HepG2 (cell line): ENCODE data around the gene MUC4. TPM values are rescaled to one million over a fixed set of nuclear protein-coding genes. Genes with fewer than 3 reads are reported as not detected.

Experiments
- ATAC-seq: fragments of 200-7000 bp; cut with Tn5 transposase; 3 replicates; pipeline ENCODE4 v1.9.1; 2020; ENCODE audit warnings: mild to moderate bottlenecking, moderate library complexity
- BruUV-seq: library from RNA; stranded (reverse); fragments of 400-500 nt; replicated peaks from 2 replicates; lab custom pipeline; 2021; lab: Mats Ljungman, UMichigan
- CTCF ChIA-PET: fragments of 300-600 bp; formaldehyde crosslinking; extraction: SDS; loops from one replicate; lab custom pipeline; 2021; ENCODE audit warnings: low total read pairs, inconsistent platforms, low intra/inter-chr PET ratio; lab: Yijun Ruan, JAX
- POLR2A ChIA-PET: fragments of 350-600 bp; sonication (Branson Sonifier 250); formaldehyde crosslinking; loops from one replicate; lab custom pipeline; 2020; ENCODE audit warnings: antibody characterized with exemption, inconsistent platforms; lab: Yijun Ruan, JAX
- DNase-seq: peaks from one replicate; pipeline ENCODE4 v3.0.0-alpha.2; 2015; ENCODE audit warnings: low spot score
- FAIRE-seq: peaks from 3 replicates; lab custom pipeline; 2011; peaks lifted over from hg19 to GRCh38; lab: Jason Lieb, UNC
- H2AFZ ChIP-seq: one replicate; pipeline ENCODE4 v1.6.1; 2011; ENCODE audit warnings: low read length, inconsistent platforms
- H3K27ac ChIP-seq: fragments of 300-600 bp; 3 replicates; pipeline ENCODE4 v1.8.0; 2011; ENCODE audit warnings: mixed run types, mild to moderate bottlenecking, mixed read lengths, low read length, inconsistent platforms; ENCODE audit not compliant: insufficient read depth; ENCODE audit errors: extremely low read length
- H3K27me3 ChIP-seq, 2 experiments: fragments of 200-600 bp in 1 of 2; 2 replicates in 1 of 2; 3 replicates in 1 of 2; pipeline versions ENCODE4 v1.6.0 to v1.8.0; 2011; ENCODE audit warnings: low read length in 2 of 2, mild to moderate bottlenecking in 2 of 2, moderate library complexity in 2 of 2, inconsistent platforms in 1 of 2; ENCODE audit not compliant: insufficient read depth in 2 of 2, control insufficient read depth in 1 of 2
- H3K36me3 ChIP-seq, 2 experiments: fragments of 200-600 bp in 1 of 2; replicated peaks in 1 of 2; 2 replicates in 1 of 2; 3 replicates in 1 of 2; pipeline versions ENCODE4 v1.5.1 to v1.8.0; 2011; ENCODE audit warnings: low read length in 2 of 2, inconsistent platforms in 1 of 2; ENCODE audit not compliant: insufficient read depth in 2 of 2, control insufficient read depth in 1 of 2
- H3K4me1 ChIP-seq: 2 replicates; pipeline ENCODE4 v1.5.1; 2012; ENCODE audit warnings: low read length, inconsistent platforms; ENCODE audit not compliant: insufficient read depth
- H3K4me2 ChIP-seq: 2 replicates; pipeline ENCODE4 v1.6.0; 2011; ENCODE audit warnings: low read depth, low read length, inconsistent platforms
- H3K4me3 ChIP-seq, 3 experiments: fragments of 200-600 bp in 1 of 3; sonication (generic), shearing (Covaris generic) in 1 of 3; replicated peaks in 1 of 3; 2 replicates each; pipeline ENCODE4 v1.5.1; 2011 to 2016; ENCODE audit warnings: low read length in 3 of 3, inconsistent platforms in 2 of 3, low read depth in 2 of 3, mild to moderate bottlenecking in 2 of 3, control low read depth in 1 of 3, mixed read lengths in 1 of 3; ENCODE audit not compliant: insufficient read depth in 1 of 3
- H3K79me2 ChIP-seq: one replicate; pipeline ENCODE4 v1.6.1; 2011; ENCODE audit warnings: low read length, inconsistent platforms; ENCODE audit not compliant: insufficient read depth
- H3K9ac ChIP-seq: 2 replicates; pipeline ENCODE4 v1.6.0; 2011; ENCODE audit warnings: mild to moderate bottlenecking, low read depth, low read length, inconsistent platforms; ENCODE audit not compliant: insufficient read depth
- H3K9me3 ChIP-seq: 2 replicates; pipeline ENCODE4 v1.5.1; 2012; ENCODE audit warnings: mild to moderate bottlenecking, low read length
- H4K20me1 ChIP-seq: 2 replicates; pipeline ENCODE4 v1.6.0; 2011; ENCODE audit warnings: inconsistent platforms, mild to moderate bottlenecking, low read length, moderate library complexity; ENCODE audit not compliant: insufficient read depth
- CHD4 ChIP-seq: fragments of 200-600 bp; sonication (generic); IDR thresholded peaks from 2 replicates; pipeline ENCODE4 v1.7.0; 2017; ENCODE audit warnings: mild to moderate bottlenecking, low read length, borderline replicate concordance
- FOXA3 ChIP-seq: IDR thresholded peaks from 2 replicates; pipeline ENCODE4 v1.6.1; 2016; ENCODE audit warnings: missing genetic modification reagents, missing compliant biosample characterization
- HNRNPLL ChIP-seq: fragments of 200-400 bp; formaldehyde crosslinking; IDR thresholded peaks from 2 replicates; pipeline ENCODE4 v1.6.1; 2017; ENCODE audit warnings: mild to moderate bottlenecking, low read depth, low read length; ENCODE audit not compliant: poor library complexity, severe bottlenecking
- RARA ChIP-seq: IDR thresholded peaks from 2 replicates; pipeline ENCODE4 v1.6.1; 2016; ENCODE audit warnings: missing genetic modification reagents, missing compliant biosample characterization
- RBM22 ChIP-seq: fragments of 200-400 bp; formaldehyde crosslinking; optimal IDR thresholded peaks from 2 replicates; pipeline ENCODE3; 2017; ENCODE audit warnings: mild to moderate bottlenecking, low read length, moderate library complexity
- SMYD3 ChIP-seq: sonication (generic); formaldehyde crosslinking; IDR thresholded peaks from 2 replicates; pipeline ENCODE4 v1.8.1; 2023; ENCODE audit warnings: mild to moderate bottlenecking, missing genetic modification reagents
- TMF1 ChIP-seq: sonication (generic); formaldehyde crosslinking; IDR thresholded peaks from 2 replicates; pipeline ENCODE4 v1.8.1; 2022; ENCODE audit warnings: low read depth, missing genetic modification reagents
- ZBTB38 ChIP-seq: sonication (generic); formaldehyde crosslinking; IDR thresholded peaks from 2 replicates; pipeline ENCODE4 v1.5.1; 2020; ENCODE audit warnings: mild to moderate bottlenecking, missing genetic modification reagents
- ZNF276 ChIP-seq: sonication (generic); formaldehyde crosslinking; IDR thresholded peaks from 2 replicates; pipeline ENCODE4 v1.4.0; 2020; ENCODE audit warnings: mild to moderate bottlenecking, low read depth, missing genetic modification reagents
- ZNF432 ChIP-seq: sonication (generic); formaldehyde crosslinking; IDR thresholded peaks from 2 replicates; pipeline ENCODE4 v1.5.0; 2020; ENCODE audit warnings: missing genetic modification reagents, mild to moderate bottlenecking, borderline replicate concordance
- ZNF652 ChIP-seq: IDR thresholded peaks from 2 replicates; pipeline ENCODE4 v1.6.1; 2016; ENCODE audit warnings: low read depth, borderline replicate concordance
- ZNF687 ChIP-seq: sonication (generic); formaldehyde crosslinking; IDR thresholded peaks from 2 replicates; pipeline ENCODE4 v1.5.1; 2020; ENCODE audit warnings: mild to moderate bottlenecking, missing genetic modification reagents, moderate library complexity
- ZNF704 ChIP-seq: sonication (generic); formaldehyde crosslinking; IDR thresholded peaks from 2 replicates; pipeline ENCODE4 v1.8.1; 2023; ENCODE audit warnings: mild to moderate bottlenecking, inconsistent platforms, moderate library complexity, missing genetic modification reagents, borderline replicate concordance
- WGBS: methylation state at CpG from one replicate; pipeline ENCODE4 v1.1.6; 2017; ENCODE audit warnings: low lambda C conversion rate; 5-methylcytosine and 5-hydroxymethylcytosine counted together
- in situ Hi-C: cut with HindIII; loops from 2 replicates; pipeline ENCODE4 v1.10.0; 2017; ENCODE audit warnings: low pct_unique_long_range_greater_than_20kb; ENCODE audit not compliant: extremely low pct_ligation_motif_present
- intact Hi-C: fragments of 100-400 bp; cut with micrococcal nuclease; formaldehyde crosslinking; loops from one replicate; pipeline ENCODE4 v1.10.0; 2022; ENCODE audit not compliant: unreplicated experiment
- polyA plus RNA-seq, 8 experiments: library from polyadenylated mRNA; depleted of rRNA in 3 of 8; stranded (reverse) in 7 of 8; unstranded in 1 of 8; fragments of >200 nt; fragmentation: Illumina TruSeq in 4 of 8; extraction: Trizol in 4 of 8; gene quantifications; 2 replicates each; pipeline versions ENCODE4 v1.2.1 to v1.2.3, GENCODE V29; 2011 to 2016; ENCODE audit warnings: low read depth in 4 of 8, missing spikeins in 1 of 8, mixed read lengths in 1 of 8; ENCODE audit not compliant: insufficient read depth in 1 of 8
- total RNA-seq, 5 experiments: library from RNA; depleted of rRNA; stranded (reverse); fragments of >200 nt; fragmentation: Illumina TruSeq; extraction: Trizol; gene quantifications; 2 replicates each; pipeline ENCODE4 v1.2.3, GENCODE V29; 2016; ENCODE audit warnings: low read depth in 1 of 5
- TF ChIP-seq, protein P1 (sequence below): sonication (generic); formaldehyde crosslinking; IDR thresholded peaks from 2 replicates; pipeline ENCODE4 v1.4.0; 2020; ENCODE audit warnings: low read depth, mild to moderate bottlenecking, missing genetic modification reagents
- TF ChIP-seq, protein P2 (sequence below): sonication (generic); formaldehyde crosslinking; IDR thresholded peaks from 2 replicates; pipeline ENCODE4 v1.4.0; 2020; ENCODE audit warnings: mild to moderate bottlenecking, missing genetic modification reagents, borderline replicate concordance

Gene MUC4
- total and polyA plus RNA-seq, 2 of the 13 experiments (the other 11 are each of a cell fraction or from before 2014, with no cell fraction given) = not detected

- in situ Hi-C loops (no loop called here), intact Hi-C loops (no loop called here)
- 75% methylated on average over 12 of the region's 12 CpGs for WGBS
- POLR2A ChIA-PET = no interaction called here
- FAIRE-seq (no peak), ATAC-seq (peak; percentile 64), DNase-seq (no peak)
- Histone ChIP-seq H3K79me2 (no peaks in the 10 kb centered on the region), H4K20me1 (no peaks in the 10 kb centered on the region), H3K36me3 (no peaks in the 10 kb centered on the region), H2AFZ (no peak overlapping the region), H3K9ac (no peak overlapping the region), H3K4me1 (0 out of 2 replicates have a peak, but pooled peaks cover 8% of the 10 kb centered on the region), H3K4me2 (no peak overlapping the region), H3K4me3 (no peak overlapping the region), H3K27ac (no peak overlapping the region), H3K27me3 (no peaks in the 10 kb centered on the region; a peak in 3 of 5 replicates), H3K9me3 (no peaks in the 10 kb centered on the region)
- no TSS peak for BruUV-seq
- CTCF ChIA-PET = no interaction called here
- TF ChIP-seq ZNF276 (no peak), ZNF652 (CRISPR knock-in tag) (no peak), CHD4 (no peak), ZNF432 (CRISPR knock-in tag) (no peak), HNRNPLL (no peak), ZNF687 (peak; percentile 39), ZBTB38 (CRISPR knock-in tag) (peak; percentile 46; the same call in 1 of the 2 replicates), TMF1 (CRISPR knock-in tag) (no peak), SMYD3 (no peak), RARA (peak; percentile 62; the same call in 1 of the 2 replicates), FOXA3 (CRISPR knock-in tag) (no peak), RBM22 (no peak), ZNF704 (CRISPR knock-in tag) (no peak)
- TF ChIP-seq, protein P1, sequence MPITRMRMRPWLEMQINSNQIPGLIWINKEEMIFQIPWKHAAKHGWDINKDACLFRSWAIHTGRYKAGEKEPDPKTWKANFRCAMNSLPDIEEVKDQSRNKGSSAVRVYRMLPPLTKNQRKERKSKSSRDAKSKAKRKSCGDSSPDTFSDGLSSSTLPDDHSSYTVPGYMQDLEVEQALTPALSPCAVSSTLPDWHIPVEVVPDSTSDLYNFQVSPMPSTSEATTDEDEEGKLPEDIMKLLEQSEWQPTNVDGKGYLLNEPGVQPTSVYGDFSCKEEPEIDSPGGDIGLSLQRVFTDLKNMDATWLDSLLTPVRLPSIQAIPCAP (CRISPR knock-in tag) = no peak
- TF ChIP-seq, protein P2, sequence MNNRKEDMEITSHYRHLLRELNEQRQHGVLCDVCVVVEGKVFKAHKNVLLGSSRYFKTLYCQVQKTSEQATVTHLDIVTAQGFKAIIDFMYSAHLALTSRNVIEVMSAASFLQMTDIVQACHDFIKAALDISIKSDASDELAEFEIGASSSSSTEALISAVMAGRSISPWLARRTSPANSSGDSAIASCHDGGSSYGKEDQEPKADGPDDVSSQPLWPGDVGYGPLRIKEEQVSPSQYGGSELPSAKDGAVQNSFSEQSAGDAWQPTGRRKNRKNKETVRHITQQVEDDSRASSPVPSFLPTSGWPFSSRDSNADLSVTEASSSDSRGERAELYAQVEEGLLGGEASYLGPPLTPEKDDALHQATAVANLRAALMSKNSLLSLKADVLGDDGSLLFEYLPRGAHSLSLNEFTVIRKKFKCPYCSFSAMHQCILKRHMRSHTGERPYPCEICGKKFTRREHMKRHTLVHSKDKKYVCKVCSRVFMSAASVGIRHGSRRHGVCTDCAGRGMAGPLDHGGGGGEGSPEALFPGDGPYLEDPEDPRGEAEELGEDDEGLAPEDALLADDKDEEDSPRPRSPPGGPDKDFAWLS (CRISPR knock-in tag) = no peak
Observed at GRCh38 chr3:195732940-195733339, 78.8 kb downstream of the MUC4 start.
